Activated T-cell treated with anti-CD3 and anti-CD28 coated beads, Interleukin-2, amount 50 U/mL, for 72 hours (primary cell): Measurements from ENCODE around the gene SPC25. TPM values are rescaled to one million over a fixed set of nuclear protein-coding genes. Genes with fewer than 3 reads are reported as not detected.
A peak's percentile ranks its signal among the peaks of the same experiment; 100 is the strongest.
"Not testable (repeated sequence)": the region's sequence is repeated elsewhere in the genome, so short reads cannot be mapped to it uniquely, and the experiment has no call there.

Experiments
- ATAC-seq, 2 donors: fragments of 150-1000 bp; cut with Tn5 transposase; replicated peaks in 1 of 2; 2 replicates each; pipeline ENCODE4 v1.10.0; 2021; ENCODE audit warnings: moderate library complexity in 2 of 2, mild to moderate bottlenecking in 1 of 2
- DNase-seq, 2 donors: peaks; one replicate each; pipeline ENCODE4 v3.0.0; 2021 to 2022; ENCODE audit warnings: mixed read lengths in 1 of 2
- H3K27ac Mint-ChIP-seq: one replicate; pipeline ENCODE4 v1.8.0; 2022; ENCODE audit warnings: mild to moderate bottlenecking, moderate library complexity, mixed read lengths
- H3K27me3 Mint-ChIP-seq: one replicate; pipeline ENCODE4 v1.8.0; 2022; ENCODE audit warnings: low read depth, mixed read lengths
- H3K36me3 Mint-ChIP-seq, 2 donors: one replicate each; pipeline ENCODE4 v1.8.0; 2022; ENCODE audit warnings: mixed read lengths in 2 of 2, mild to moderate bottlenecking in 1 of 2; ENCODE audit not compliant: insufficient read depth in 2 of 2
- H3K4me1 Mint-ChIP-seq: one replicate; pipeline ENCODE4 v1.8.0; 2022; ENCODE audit warnings: low read depth, mixed read lengths
- H3K4me3 Mint-ChIP-seq, 2 donors: one replicate each; pipeline ENCODE4 v1.8.0; 2022; ENCODE audit warnings: mild to moderate bottlenecking in 2 of 2, mixed read lengths in 2 of 2, moderate library complexity in 2 of 2
- H3K9me3 Mint-ChIP-seq, 2 donors: one replicate each; pipeline ENCODE4 v1.8.0; 2022; ENCODE audit warnings: mixed read lengths in 2 of 2
- total RNA-seq, 2 donors: library from RNA; stranded (reverse); gene quantifications; one replicate each; pipeline ENCODE4 v1.2.3, GENCODE V29; 2022

Gene SPC25
- total RNA-seq, 2 donors from 2014 or later, result 23.7 to 25.2 TPM

DNA sequence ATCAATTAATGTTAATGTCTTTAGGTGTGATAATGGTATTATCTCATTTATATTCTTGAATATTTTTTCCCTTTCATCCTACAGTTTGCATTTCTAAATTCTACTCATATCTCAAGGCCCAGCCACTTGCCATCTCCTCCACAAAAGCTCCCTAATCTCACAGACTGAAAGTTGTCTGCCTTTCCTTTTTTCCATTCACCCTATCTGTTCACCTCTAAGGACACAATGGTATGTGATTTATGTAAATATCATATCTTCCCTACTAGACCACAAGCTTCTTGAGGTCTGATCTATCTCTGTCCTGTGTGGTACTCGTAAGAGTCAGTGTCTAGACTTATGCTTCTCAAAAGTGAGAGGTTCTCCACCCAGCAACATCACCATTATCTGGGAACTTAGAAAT lies 3.9 kb upstream of the SPC25 start:
- H3K36me3 Mint-ChIP-seq, result peaks cover 3% of the 10 kb centered on the region in 2 donors
- H3K27ac Mint-ChIP-seq, result no peak overlapping the region
- no peaks in the 10 kb centered on the region for H3K9me3 Mint-ChIP-seq
- H3K4me3 Mint-ChIP-seq, result no peak overlapping the region
- no peak for DNase-seq
- H3K27me3 Mint-ChIP-seq, result peaks cover 17% of the 10 kb centered on the region
- peaks cover 18% of the 10 kb centered on the region for H3K4me1 Mint-ChIP-seq
- ATAC-seq, result no peak

DNA sequence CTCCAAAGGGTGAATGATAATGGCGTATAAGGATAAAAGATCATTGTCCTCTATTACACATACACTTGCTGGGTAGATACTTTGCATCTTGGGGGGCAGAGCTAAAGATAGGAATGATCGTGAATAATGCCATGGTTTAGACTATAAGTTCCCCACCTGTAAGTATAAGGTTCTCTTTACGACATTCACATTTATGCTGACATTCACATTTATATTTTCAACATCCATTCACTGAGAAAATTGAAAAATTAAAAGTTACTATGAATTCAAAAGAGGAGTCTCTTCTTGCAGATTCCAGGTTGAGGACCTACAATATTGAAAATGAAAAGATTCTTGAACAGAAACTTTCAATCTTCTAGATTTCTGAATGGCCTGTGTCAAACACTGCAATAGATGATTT lies 2.1 kb upstream of the SPC25 start:
- peaks cover 19% of the 10 kb centered on the region for H3K4me1 Mint-ChIP-seq
- peaks cover 17% of the 10 kb centered on the region for H3K27me3 Mint-ChIP-seq
- ATAC-seq (no peak), DNase-seq (no peak)
- no peak overlapping the region for H3K4me3 Mint-ChIP-seq
- no peak overlapping the region for H3K27ac Mint-ChIP-seq
- peaks cover 3 to 9% of the 10 kb centered on the region in 2 donors for H3K36me3 Mint-ChIP-seq
- H3K9me3 Mint-ChIP-seq, result no peaks in the 10 kb centered on the region

DNA sequence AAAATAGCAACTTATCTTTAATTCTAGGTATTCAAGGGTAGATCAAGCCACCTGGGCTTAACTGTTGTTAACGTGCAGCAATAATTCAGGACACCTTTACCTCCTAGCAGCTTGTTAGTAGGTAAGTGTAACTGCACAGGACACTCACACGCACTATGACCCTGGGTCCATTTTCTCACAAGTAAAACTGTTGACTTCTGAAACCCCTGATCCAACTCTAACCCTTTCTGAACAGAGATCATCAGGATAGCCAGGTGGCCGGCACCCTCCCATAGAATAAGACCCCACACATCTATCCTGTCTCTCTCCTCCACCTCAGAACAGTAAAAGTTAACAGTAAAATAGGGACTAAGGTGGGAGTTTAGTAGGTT lies 610 bp downstream of the SPC25 start:
- Mint-ChIP-seq H3K4me3 (peak overlapping the region; percentile 91 to 93), H3K27me3 (peaks cover 16% of the 10 kb centered on the region), H3K9me3 (no peaks in the 10 kb centered on the region), H3K27ac (peak overlapping the region; percentile 83), H3K36me3 (peaks cover 4 to 27% of the 10 kb centered on the region in 2 donors), H3K4me1 (peaks cover 32% of the 10 kb centered on the region)
- ATAC-seq, result no peak
- no peak for DNase-seq

DNA sequence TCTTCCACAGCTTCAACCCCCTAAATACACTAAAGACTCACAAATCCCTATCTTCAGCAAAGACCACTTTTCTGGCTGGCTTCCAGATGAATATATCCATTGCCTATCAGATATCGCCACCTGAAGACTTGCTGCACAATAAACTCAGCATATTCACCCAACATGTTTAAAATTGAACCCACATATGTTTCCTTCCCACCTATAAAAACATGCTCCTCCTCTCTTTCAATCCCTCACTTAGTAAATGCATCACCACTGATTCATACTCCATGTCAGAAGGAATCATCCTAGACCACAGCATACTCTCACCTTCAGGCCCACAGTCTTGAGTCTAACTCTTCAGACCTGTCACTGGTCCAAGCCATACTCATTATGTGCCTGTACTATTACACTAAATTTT lies 5.3 kb downstream of the SPC25 start:
- Mint-ChIP-seq H3K9me3 (no peaks in the 10 kb centered on the region), H3K27ac (no peak overlapping the region), H3K4me3 (no peak overlapping the region), H3K27me3 (no peaks in the 10 kb centered on the region), H3K36me3 (peaks cover 3 to 29% of the 10 kb centered on the region in 2 donors), H3K4me1 (peaks cover 30% of the 10 kb centered on the region)
- ATAC-seq (peak; percentile 85 to 95), DNase-seq (no peak)

DNA sequence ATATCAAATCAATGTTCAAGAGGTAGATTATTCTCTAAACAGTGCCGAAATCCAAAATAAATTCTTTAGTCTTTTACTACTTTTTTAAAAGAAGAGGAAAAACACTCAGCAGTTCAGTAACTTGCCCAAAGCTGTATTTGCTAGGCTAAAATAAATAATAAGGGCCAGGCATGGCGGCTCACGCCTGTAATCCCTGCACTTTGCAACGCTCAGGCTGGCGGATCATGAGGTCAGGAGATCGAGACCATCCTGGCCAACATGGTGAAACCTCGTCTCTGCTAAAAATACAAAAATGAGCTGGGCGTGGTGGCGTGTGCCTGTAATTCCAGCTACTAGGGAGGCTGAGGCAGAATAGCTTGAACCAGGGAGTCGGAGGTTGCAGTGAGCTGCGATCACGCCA lies 8.1 kb downstream of the SPC25 start:
- not testable (repeated sequence) for H3K9me3 Mint-ChIP-seq, H3K27ac Mint-ChIP-seq, DNase-seq, H3K27me3 Mint-ChIP-seq, ATAC-seq, H3K4me3 Mint-ChIP-seq
- Mint-ChIP-seq H3K4me1 (peaks cover 20% of the 10 kb centered on the region), H3K36me3 (peaks cover 3 to 23% of the 10 kb centered on the region in 2 donors)

DNA sequence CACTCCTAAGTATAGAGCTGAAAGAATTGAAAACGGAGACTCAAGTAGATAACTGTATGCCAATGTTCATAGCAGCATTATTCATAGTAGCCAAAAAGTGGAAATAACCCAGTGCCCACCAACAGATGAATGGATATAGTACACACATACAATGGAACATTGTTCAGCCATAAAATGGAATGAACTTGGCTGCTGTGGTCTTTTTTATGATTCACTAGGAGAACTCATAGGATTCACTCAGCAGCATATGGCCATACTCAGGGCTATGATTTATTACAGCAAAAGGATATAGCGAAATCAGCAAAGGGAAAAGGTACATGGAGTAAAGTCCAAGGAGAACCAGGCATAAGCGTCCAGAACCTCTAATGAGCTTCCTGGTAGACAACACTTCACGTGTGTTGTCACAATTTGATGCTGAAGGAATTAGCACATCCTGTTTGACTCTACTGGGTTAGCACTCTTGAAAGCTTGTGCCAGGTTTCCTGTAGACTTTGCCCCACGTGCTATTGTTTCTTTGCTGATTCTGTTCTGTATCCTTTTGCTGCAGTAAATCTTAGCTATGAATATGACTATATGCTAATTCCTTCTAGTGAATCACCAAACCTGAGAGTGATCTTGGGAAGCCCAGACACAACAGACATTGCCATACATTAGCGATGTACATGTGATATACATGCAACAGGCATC lies 15.7 kb downstream of the SPC25 start:
- Mint-ChIP-seq H3K27me3 (no peaks in the 10 kb centered on the region), H3K4me1 (no peaks in the 10 kb centered on the region), H3K9me3 (peaks cover 0 to 1% of the 10 kb centered on the region in 2 donors), H3K4me3 (no peak overlapping the region), H3K36me3 (peaks cover 3 to 14% of the 10 kb centered on the region in 2 donors), H3K27ac (no peak overlapping the region)
- ATAC-seq (no peak), DNase-seq (no peak)

DNA sequence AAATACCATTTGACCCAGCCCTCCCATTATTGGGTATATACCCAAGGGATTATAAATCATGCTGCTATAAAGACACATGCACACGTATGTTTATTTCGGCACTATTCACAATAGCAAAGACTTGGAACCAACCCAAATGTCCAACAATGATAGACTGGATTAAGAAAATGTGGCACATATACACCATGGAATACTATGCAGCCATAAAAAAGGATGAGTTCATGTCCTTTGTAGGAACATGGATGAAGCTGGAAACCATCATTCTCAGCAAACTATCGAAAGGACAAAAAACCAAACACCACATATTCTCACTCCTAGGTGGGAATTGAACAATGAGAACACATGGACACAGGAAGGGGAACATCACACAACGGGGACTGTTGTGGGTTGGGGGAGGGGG lies 19.4 kb downstream of the SPC25 start:
- not testable (repeated sequence) for H3K27ac Mint-ChIP-seq, H3K9me3 Mint-ChIP-seq, ATAC-seq, DNase-seq, H3K4me3 Mint-ChIP-seq, H3K27me3 Mint-ChIP-seq, H3K4me1 Mint-ChIP-seq
- H3K36me3 Mint-ChIP-seq, result peaks cover 7 to 27% of the 10 kb centered on the region in 2 donors

DNA sequence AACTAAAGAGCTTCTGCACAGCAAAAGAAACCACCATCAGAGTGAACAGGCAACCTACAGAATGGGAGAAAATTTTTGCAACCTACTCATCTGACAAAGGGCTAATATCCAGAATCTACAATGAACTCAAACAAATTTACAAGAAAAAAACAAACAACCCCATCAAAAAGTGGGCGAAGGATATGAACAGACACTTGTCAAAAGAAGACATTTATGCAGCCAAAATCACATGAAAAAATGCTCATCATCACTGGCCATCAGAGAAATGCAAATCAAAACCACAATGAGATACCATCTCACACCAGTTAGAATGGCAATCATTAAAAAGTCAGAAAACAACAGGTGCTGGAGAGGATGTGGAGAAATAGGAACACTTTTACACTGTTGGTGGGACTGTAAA lies 19.9 kb downstream of the SPC25 start:
- H3K4me3 Mint-ChIP-seq, H3K27ac Mint-ChIP-seq, H3K27me3 Mint-ChIP-seq, H3K4me1 Mint-ChIP-seq, H3K9me3 Mint-ChIP-seq, DNase-seq, ATAC-seq: not testable (repeated sequence)
- peaks cover 7 to 28% of the 10 kb centered on the region in 2 donors for H3K36me3 Mint-ChIP-seq

DNA sequence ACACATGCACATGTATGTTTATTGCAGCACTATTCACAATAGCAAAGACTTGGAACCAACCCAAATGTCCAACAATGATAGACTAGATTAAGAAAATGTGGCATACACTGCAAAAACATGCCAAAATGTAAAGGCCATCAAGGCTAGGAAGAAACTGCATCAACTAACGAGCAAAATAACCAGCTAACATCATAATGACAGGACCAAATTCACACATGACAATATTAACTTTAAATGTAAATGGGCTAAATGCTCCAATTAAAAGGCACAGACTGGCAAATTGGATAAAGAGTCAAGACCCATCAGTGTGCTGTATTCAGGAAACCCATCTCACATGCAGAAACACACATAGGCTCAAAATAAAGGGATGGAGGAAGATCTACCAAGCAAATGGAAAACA lies 23.1 kb downstream of the SPC25 start:
- H3K9me3 Mint-ChIP-seq, H3K27ac Mint-ChIP-seq, DNase-seq, H3K4me3 Mint-ChIP-seq, H3K4me1 Mint-ChIP-seq, ATAC-seq, H3K27me3 Mint-ChIP-seq: not testable (repeated sequence)
- H3K36me3 Mint-ChIP-seq, result peaks cover 10 to 38% of the 10 kb centered on the region in 2 donors

DNA sequence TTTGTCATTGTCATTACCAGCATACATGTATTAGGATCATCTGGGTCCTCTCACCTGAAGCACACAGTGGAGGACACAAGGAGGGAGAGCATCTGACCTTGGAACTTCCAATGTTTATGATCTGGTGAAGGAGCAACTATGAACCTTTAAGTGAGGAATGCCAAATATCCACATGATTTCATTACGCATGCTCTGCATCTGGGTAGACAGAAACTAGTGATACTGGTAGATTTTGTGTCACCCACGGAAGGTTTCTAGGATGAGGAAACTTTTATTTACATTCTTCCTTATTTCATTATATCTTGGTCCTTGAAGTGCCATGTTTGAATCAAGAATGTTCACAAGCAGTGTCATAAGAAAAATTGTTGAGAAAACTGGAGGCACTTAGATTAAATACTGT lies 32.1 kb downstream of the SPC25 start:
- H3K36me3 Mint-ChIP-seq, result peaks cover 1 to 9% of the 10 kb centered on the region in 2 donors
- H3K27ac Mint-ChIP-seq, result no peak overlapping the region
- no peak for ATAC-seq
- H3K4me3 Mint-ChIP-seq, result no peak overlapping the region
- H3K4me1 Mint-ChIP-seq, result no peaks in the 10 kb centered on the region
- no peaks in the 10 kb centered on the region for H3K27me3 Mint-ChIP-seq
- H3K9me3 Mint-ChIP-seq, result peaks cover 0 to 2% of the 10 kb centered on the region in 2 donors
- no peak for DNase-seq

DNA sequence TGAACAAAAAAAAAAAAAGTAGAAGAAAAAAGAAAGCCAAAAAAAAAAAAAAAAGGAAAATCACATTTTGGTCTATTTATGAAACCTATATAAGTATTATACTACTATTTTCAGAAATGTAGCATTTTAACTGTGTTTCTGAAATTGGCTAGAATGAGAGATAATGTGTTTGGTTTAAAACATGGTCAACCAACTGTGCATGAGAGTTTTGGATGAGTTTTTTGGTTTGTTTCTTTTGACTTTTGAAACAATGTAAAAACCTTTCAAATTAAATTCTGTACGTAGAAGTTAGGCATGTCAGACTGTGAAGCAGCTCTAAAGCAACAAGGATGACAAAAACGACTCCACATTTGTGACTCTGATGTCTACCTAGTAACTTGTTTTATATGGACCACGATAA lies 34.6 kb downstream of the SPC25 start:
- H3K4me3 Mint-ChIP-seq, result no peak overlapping the region
- peaks cover 0 to 2% of the 10 kb centered on the region in 2 donors for H3K9me3 Mint-ChIP-seq
- peaks cover 3 to 9% of the 10 kb centered on the region in 2 donors for H3K36me3 Mint-ChIP-seq
- H3K27ac Mint-ChIP-seq, result no peak overlapping the region
- H3K4me1 Mint-ChIP-seq, result no peaks in the 10 kb centered on the region
- no peaks in the 10 kb centered on the region for H3K27me3 Mint-ChIP-seq
- DNase-seq (no peak), ATAC-seq (no peak)

DNA sequence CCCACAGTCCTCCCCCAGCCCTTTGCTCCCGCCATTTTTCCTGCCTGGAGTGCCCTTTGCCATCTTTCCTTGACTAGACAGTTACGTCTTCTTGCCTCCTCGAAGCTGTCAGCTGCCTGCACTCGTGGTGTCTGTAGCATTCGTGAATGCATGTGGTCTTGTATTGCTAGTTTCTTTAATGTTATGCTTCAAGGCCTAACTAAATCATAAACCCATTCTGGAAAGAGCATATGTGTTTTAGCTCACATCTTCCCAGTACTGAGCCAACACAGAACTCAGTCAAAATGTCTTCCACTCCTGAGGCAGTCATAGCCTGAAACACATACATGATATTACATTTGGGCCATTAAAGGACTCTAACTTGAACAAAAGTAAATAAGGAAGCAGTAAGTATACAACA lies 35.6 kb downstream of the SPC25 start:
- DNase-seq (no peak), ATAC-seq (no peak)
- H3K27me3 Mint-ChIP-seq, result no peaks in the 10 kb centered on the region
- H3K9me3 Mint-ChIP-seq, result peaks cover 0 to 2% of the 10 kb centered on the region in 2 donors
- no peak overlapping the region for H3K27ac Mint-ChIP-seq
- no peaks in the 10 kb centered on the region for H3K4me1 Mint-ChIP-seq
- H3K36me3 Mint-ChIP-seq, result peaks cover 3 to 9% of the 10 kb centered on the region in 2 donors
- no peak overlapping the region for H3K4me3 Mint-ChIP-seq

DNA sequence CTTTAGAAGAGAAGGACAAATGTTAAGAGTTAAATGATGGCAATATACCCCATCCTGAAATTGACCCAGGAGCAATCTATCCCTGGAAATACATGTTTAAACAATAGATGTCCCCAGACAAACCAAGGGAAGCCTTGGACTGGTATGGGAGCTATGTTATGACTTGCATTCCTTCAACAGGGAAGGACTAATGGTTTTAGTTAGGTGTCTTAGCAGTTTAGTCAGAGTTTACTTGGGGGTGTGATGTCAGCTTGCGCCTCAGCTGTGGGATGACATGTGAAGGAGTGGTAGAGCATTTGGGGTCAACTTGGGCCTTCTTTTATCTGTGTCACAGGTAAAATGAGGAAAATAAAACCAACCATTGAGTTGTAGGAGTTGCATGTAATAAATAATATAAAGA lies 36.8 kb downstream of the SPC25 start:
- no peak for ATAC-seq
- Mint-ChIP-seq H3K27ac (no peak overlapping the region), H3K4me3 (no peak overlapping the region), H3K27me3 (no peaks in the 10 kb centered on the region), H3K9me3 (peaks cover 0 to 2% of the 10 kb centered on the region in 2 donors), H3K36me3 (peaks cover 3 to 9% of the 10 kb centered on the region in 2 donors), H3K4me1 (no peaks in the 10 kb centered on the region)
- DNase-seq, result no peak

DNA sequence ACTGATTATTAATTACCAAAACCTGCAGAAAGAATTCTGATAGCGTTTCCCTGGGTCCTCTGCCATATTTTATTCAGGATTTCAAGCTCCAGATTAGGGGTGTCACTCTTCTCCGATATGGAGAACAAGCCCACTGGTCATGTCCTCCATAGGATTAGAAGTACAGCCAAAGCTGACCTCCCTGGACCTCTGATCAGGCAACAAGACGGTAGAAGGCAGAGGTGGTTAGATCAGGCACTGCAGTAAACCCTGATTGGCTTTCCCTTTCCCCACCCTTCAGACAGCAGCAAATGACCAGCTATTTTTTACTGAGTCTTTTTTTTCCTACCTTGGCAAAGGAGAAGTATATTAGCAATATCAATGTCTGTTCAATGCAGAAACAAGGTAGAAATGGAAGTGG lies 37.7 kb downstream of the SPC25 start:
- Mint-ChIP-seq H3K27me3 (no peaks in the 10 kb centered on the region), H3K4me3 (no peak overlapping the region), H3K27ac (no peak overlapping the region), H3K9me3 (peaks cover 0 to 2% of the 10 kb centered on the region in 2 donors), H3K36me3 (peaks cover 3 to 9% of the 10 kb centered on the region in 2 donors), H3K4me1 (no peaks in the 10 kb centered on the region)
- DNase-seq, result no peak
- no peak for ATAC-seq
